RCC 7860 (cell line): ENCODE data around the gene FAM135A.

Experiments
- DNase-seq: peaks from one replicate; pipeline ENCODE4 v3.0.0-alpha.2; 2015; ENCODE audit warnings: low spot score
- FAIRE-seq: peaks from 2 replicates; lab custom pipeline; 2012; peaks lifted over from hg19 to GRCh38; lab: Jason Lieb, UNC

Gene FAM135A

GRCh38 chr6:70413114-70413991, at the start of gene FAM135A:
TSS of gene FAM135A (plus strand) at chr6:70413508. CDS start at chr6:70428343, 14,835 bp downstream.
- DNase-seq, result peak; percentile 94
- FAIRE-seq, result peak; percentile 86

- no peak for DNase-seq
- FAIRE-seq, result no peak
These were observed 49.4 kb upstream of the FAM135A start for GRCh38 chr6:70363741-70364493.

GRCh38 chr6:70369332-70369950, 43.9 kb upstream of the FAM135A start:
- DNase-seq (peak; percentile 57), FAIRE-seq (peak; percentile 63)

- FAIRE-seq (no peak), DNase-seq (no peak)
These were observed 42.8 kb upstream of the FAM135A start for GRCh38 chr6:70370496-70370895.

GRCh38 chr6:70371454-70372105, 41.7 kb upstream of the FAM135A start:
- DNase-seq, result peak; percentile 67
- FAIRE-seq, result peak; percentile 92

GRCh38 chr6:70375166-70375565, 38.1 kb upstream of the FAM135A start:
- DNase-seq, result peak; percentile 68
- FAIRE-seq, result peak; percentile 86

GRCh38 chr6:70375882-70376281, 37.4 kb upstream of the FAM135A start:
- no peak for DNase-seq
- no peak for FAIRE-seq

GRCh38 chr6:70376628-70377027, 36.7 kb upstream of the FAM135A start:
- DNase-seq (no peak), FAIRE-seq (no peak)

- no peak for DNase-seq
- no peak for FAIRE-seq
These were observed 35.9 kb upstream of the FAM135A start for GRCh38 chr6:70377372-70377771.

GRCh38 chr6:70379473-70380013, 33.8 kb upstream of the FAM135A start:
- peak; percentile 31 for DNase-seq
- FAIRE-seq, result no peak

GRCh38 chr6:70380252-70380651, 33.1 kb upstream of the FAM135A start:
- FAIRE-seq, result no peak
- DNase-seq, result no peak

GRCh38 chr6:70380771-70381416, 32.4 kb upstream of the FAM135A start:
- FAIRE-seq, result no peak
- DNase-seq, result no peak

GRCh38 chr6:70381417-70381782, 31.9 kb upstream of the FAM135A start:
- DNase-seq (no peak), FAIRE-seq (no peak)

- FAIRE-seq (no peak), DNase-seq (no peak)
These were observed 27.4 kb upstream of the FAM135A start for GRCh38 chr6:70385901-70386300.

GRCh38 chr6:70388814-70389213, 24.5 kb upstream of the FAM135A start:
- no peak for DNase-seq
- no peak for FAIRE-seq

GRCh38 chr6:70389261-70389660, 24.0 kb upstream of the FAM135A start:
- FAIRE-seq (no peak), DNase-seq (no peak)

GRCh38 chr6:70390067-70390466, 23.2 kb upstream of the FAM135A start:
- FAIRE-seq (no peak), DNase-seq (no peak)

GRCh38 chr6:70391492-70391891, 21.8 kb upstream of the FAM135A start:
- DNase-seq (no peak), FAIRE-seq (no peak)

GRCh38 chr6:70394518-70395300, 18.6 kb upstream of the FAM135A start:
- DNase-seq, result no peak
- no peak for FAIRE-seq

GRCh38 chr6:70395301-70395672, 18.0 kb upstream of the FAM135A start:
- DNase-seq (no peak), FAIRE-seq (no peak)
